Measurements from ENCODE around the gene UFL1. TPM values are rescaled to one million over a fixed set of nuclear protein-coding genes. Genes with fewer than 3 reads are reported as not detected.

UFL1 gene
- total and polyA plus RNA-seq, 2 experiments from 2014 or later: 9.0 to 9.9 TPM

- H2AFZ ChIP-seq: no peak overlapping the region
- no peaks in the 10 kb centered on the region for H3K79me2 ChIP-seq (replicated peaks; ENCODE audit: insufficient read depth)
- no peak overlapping the region for H3K4me3 ChIP-seq
- Mint-ChIP-seq H3K4me1 (no peaks in the 10 kb centered on the region; the same call in 2 of the 3 replicates), H3K36me3 (ENCODE audit: low read depth) (peaks cover 44% of the 10 kb centered on the region; the same call in 2 of the 3 replicates), H3K27ac (no peak overlapping the region), H3K4me3 (no peak overlapping the region), H3K27me3 (ENCODE audit: insufficient read depth, low read depth, poor library complexity) (no peaks in the 10 kb centered on the region), H3K9me3 (no peaks in the 10 kb centered on the region)
- H4K20me1 ChIP-seq (replicated peaks; ENCODE audit: insufficient read depth): no peaks in the 10 kb centered on the region
- no peaks in the 10 kb centered on the region for H3K9me2 ChIP-seq (ENCODE audit: insufficient read depth)
- H3K36me3 ChIP-seq (ENCODE audit: insufficient read depth): peaks cover 4% of the 10 kb centered on the region; the same call in 1 of the 2 replicates
- ATAC-seq (no peak), DNase-seq (ENCODE audit: low spot score) (no peak)
- H3K27ac ChIP-seq (ENCODE audit: low read depth): no peak overlapping the region
- TF ChIP-seq JUNB (IDR thresholded peaks at IDR 0.05; ENCODE audit: unreplicated experiment) (no peak), POLR2AphosphoS5 (IDR thresholded peaks at IDR 0.05; ENCODE audit: low read depth) (no peak), CTCF (conservative IDR thresholded peaks at IDR 0.05; ENCODE audit: low read depth in 2 of 2) (no peak), EZH2 (IDR thresholded peaks at IDR 0.05; ENCODE audit: low read depth, unreplicated experiment) (no peak), STAT1 (IDR thresholded peaks at IDR 0.05; ENCODE audit: unreplicated experiment) (no peak), ETS1 (IDR thresholded peaks at IDR 0.05) (no peak), ZNF462 (CRISPR knock-in tag; IDR thresholded peaks at IDR 0.05) (no peak), ZNF114 (CRISPR knock-in tag; IDR thresholded peaks at IDR 0.05) (no peak), CREB1 (CRISPR knock-in tag; IDR thresholded peaks at IDR 0.05; ENCODE audit: low read depth) (no peak), EZH2phosphoT487 (IDR thresholded peaks at IDR 0.05; ENCODE audit: unreplicated experiment) (no peak), NANOG (IDR thresholded peaks at IDR 0.05; ENCODE audit: borderline replicate concordance) (no peak), REST (IDR thresholded peaks at IDR 0.05; ENCODE audit: unreplicated experiment) (no peak)
- H3K4me2 ChIP-seq: no peak overlapping the region
- H3K4me1 ChIP-seq (ENCODE audit: insufficient read depth): no peaks in the 10 kb centered on the region
- no peaks in the 10 kb centered on the region for H3K27me3 ChIP-seq (ENCODE audit: insufficient read depth)
- no peaks in the 10 kb centered on the region for H3F3A ChIP-seq (replicated peaks; ENCODE audit: low read depth)
Measured at GRCh38 chr6:96528193-96528592, 6.6 kb downstream of the UFL1 start.

All from GM23338 (cell line).